Measurements from ENCODE around the gene PHACTR1.
"Not testable (repeated sequence)": the region's sequence is repeated elsewhere in the genome, so short reads cannot be mapped to it uniquely, and the experiment has no call there.

The PHACTR1 gene

GRCh38 chr6:12729467-12729866 is 12.9 kb downstream of the PHACTR1 start:
- DNase-seq (ENCODE audit: low read depth, low spot score): no peak
- Histone ChIP-seq H3K9ac (ENCODE audit: insufficient read length) (no peak overlapping the region), H3K27ac (no peak overlapping the region), H3K4me3 (no peak overlapping the region), H3K36me3 (ENCODE audit: insufficient read depth, low read length) (no peaks in the 10 kb centered on the region), H3K9me3 (ENCODE audit: low read depth, low read length) (no peaks in the 10 kb centered on the region)
- TF ChIP-seq POLR2AphosphoS5 (IDR thresholded peaks at IDR 0.05; ENCODE audit: borderline replicate concordance, low read depth, low read length) (no peak), FOXP2 (optimal IDR thresholded peaks at IDR 0.05; ENCODE audit: control extremely low read depth, extremely low read length, insufficient read depth) (no peak), EZH2 (IDR thresholded peaks at IDR 0.05) (no peak)

GRCh38 chr6:12730809-12731208 is 14.2 kb downstream of the PHACTR1 start:
- not testable (repeated sequence) for DNase-seq (ENCODE audit: low read depth, low spot score); H3K27ac ChIP-seq; H3K9ac ChIP-seq (ENCODE audit: insufficient read length); H3K36me3 ChIP-seq (ENCODE audit: insufficient read depth, low read length); H3K9me3 ChIP-seq (ENCODE audit: low read depth, low read length); H3K4me3 ChIP-seq

GRCh38 chr6:12733876-12734275 is 17.3 kb downstream of the PHACTR1 start:
- H3K9me3 ChIP-seq (ENCODE audit: low read depth, low read length): no peaks in the 10 kb centered on the region
- no peak overlapping the region for H3K9ac ChIP-seq (ENCODE audit: insufficient read length)
- no peak overlapping the region for H3K4me3 ChIP-seq
- TF ChIP-seq POLR2AphosphoS5 (IDR thresholded peaks at IDR 0.05; ENCODE audit: borderline replicate concordance, low read depth, low read length): no peak
- TF ChIP-seq FOXP2 (optimal IDR thresholded peaks at IDR 0.05; ENCODE audit: control extremely low read depth, extremely low read length, insufficient read depth): no peak
- no peak for TF ChIP-seq EZH2 (IDR thresholded peaks at IDR 0.05)
- peak; percentile 12 for DNase-seq (ENCODE audit: low read depth, low spot score)
- no peak overlapping the region for H3K27ac ChIP-seq
- H3K36me3 ChIP-seq (ENCODE audit: insufficient read depth, low read length): no peaks in the 10 kb centered on the region

GRCh38 chr6:12735786-12736185 is 19.2 kb downstream of the PHACTR1 start:
- no peak overlapping the region for H3K27ac ChIP-seq
- H3K4me3 ChIP-seq: no peak overlapping the region
- TF ChIP-seq POLR2AphosphoS5 (IDR thresholded peaks at IDR 0.05; ENCODE audit: borderline replicate concordance, low read depth, low read length) (no peak), EZH2 (IDR thresholded peaks at IDR 0.05) (no peak), FOXP2 (optimal IDR thresholded peaks at IDR 0.05; ENCODE audit: control extremely low read depth, extremely low read length, insufficient read depth) (no peak)
- H3K36me3 ChIP-seq (ENCODE audit: insufficient read depth, low read length): no peaks in the 10 kb centered on the region
- no peak for DNase-seq (ENCODE audit: low read depth, low spot score)
- no peak overlapping the region for H3K9ac ChIP-seq (ENCODE audit: insufficient read length)
- no peaks in the 10 kb centered on the region for H3K9me3 ChIP-seq (ENCODE audit: low read depth, low read length)

- H3K4me3 ChIP-seq: no peak overlapping the region
- H3K36me3 ChIP-seq (ENCODE audit: insufficient read depth, low read length): no peaks in the 10 kb centered on the region
- no peak overlapping the region for H3K9ac ChIP-seq (ENCODE audit: insufficient read length)
- TF ChIP-seq EZH2 (IDR thresholded peaks at IDR 0.05): no peak
- no peak for TF ChIP-seq FOXP2 (optimal IDR thresholded peaks at IDR 0.05; ENCODE audit: control extremely low read depth, extremely low read length, insufficient read depth)
- no peak for TF ChIP-seq POLR2AphosphoS5 (IDR thresholded peaks at IDR 0.05; ENCODE audit: borderline replicate concordance, low read depth, low read length)
- no peak for DNase-seq (ENCODE audit: low read depth, low spot score)
- H3K27ac ChIP-seq: no peak overlapping the region
- H3K9me3 ChIP-seq (ENCODE audit: low read depth, low read length): no peaks in the 10 kb centered on the region
Measured at GRCh38 chr6:12748411-12748810, 31.8 kb downstream of the PHACTR1 start.

- Histone ChIP-seq H3K9me3 (ENCODE audit: low read depth, low read length) (no peaks in the 10 kb centered on the region), H3K36me3 (ENCODE audit: insufficient read depth, low read length) (no peaks in the 10 kb centered on the region), H3K4me3 (no peak overlapping the region), H3K9ac (ENCODE audit: insufficient read length) (no peak overlapping the region), H3K27ac (no peak overlapping the region)
- no peak for TF ChIP-seq FOXP2 (optimal IDR thresholded peaks at IDR 0.05; ENCODE audit: control extremely low read depth, extremely low read length, insufficient read depth)
- no peak for TF ChIP-seq EZH2 (IDR thresholded peaks at IDR 0.05)
- DNase-seq (ENCODE audit: low read depth, low spot score): no peak
Measured at GRCh38 chr6:12748815-12749521, 32.4 kb downstream of the PHACTR1 start.

- TF ChIP-seq POLR2AphosphoS5 (IDR thresholded peaks at IDR 0.05; ENCODE audit: borderline replicate concordance, low read depth, low read length) (no peak), FOXP2 (optimal IDR thresholded peaks at IDR 0.05; ENCODE audit: control extremely low read depth, extremely low read length, insufficient read depth) (no peak), EZH2 (IDR thresholded peaks at IDR 0.05) (no peak)
- no peak overlapping the region for H3K9ac ChIP-seq (ENCODE audit: insufficient read length)
- H3K4me3 ChIP-seq: no peak overlapping the region
- no peaks in the 10 kb centered on the region for H3K9me3 ChIP-seq (ENCODE audit: low read depth, low read length)
- no peak overlapping the region for H3K27ac ChIP-seq
- DNase-seq (ENCODE audit: low read depth, low spot score): no peak
- H3K36me3 ChIP-seq (ENCODE audit: insufficient read depth, low read length): no peaks in the 10 kb centered on the region
Measured at GRCh38 chr6:12749531-12750379, 33.2 kb downstream of the PHACTR1 start.

GRCh38 chr6:12750416-12750815 is 33.8 kb downstream of the PHACTR1 start:
- no peaks in the 10 kb centered on the region for H3K36me3 ChIP-seq (ENCODE audit: insufficient read depth, low read length)
- H3K4me3 ChIP-seq: no peak overlapping the region
- no peak for DNase-seq (ENCODE audit: low read depth, low spot score)
- no peak overlapping the region for H3K9ac ChIP-seq (ENCODE audit: insufficient read length)
- TF ChIP-seq FOXP2 (optimal IDR thresholded peaks at IDR 0.05; ENCODE audit: control extremely low read depth, extremely low read length, insufficient read depth) (no peak), EZH2 (IDR thresholded peaks at IDR 0.05) (no peak), POLR2AphosphoS5 (IDR thresholded peaks at IDR 0.05; ENCODE audit: borderline replicate concordance, low read depth, low read length) (no peak)
- no peaks in the 10 kb centered on the region for H3K9me3 ChIP-seq (ENCODE audit: low read depth, low read length)
- H3K27ac ChIP-seq: no peak overlapping the region

All from SK-N-MC (cell line).